GM12878 (cell line): ENCODE results near the gene CCNY. TPM values are rescaled to one million over a fixed set of nuclear protein-coding genes. Genes with fewer than 3 reads are reported as not detected.
A peak's percentile ranks its signal among the peaks of the same experiment; 100 is the strongest.

ENCODE experiments used
- ATAC-seq: fragments of 200-7000 bp; cut with Tn5 transposase; 3 replicates; pipeline ENCODE4 v1.9.1; 2020; ENCODE audit warnings: mild to moderate bottlenecking, moderate library complexity
- BruUV-seq: library from RNA; stranded (reverse); fragments of 400-500 nt; replicated peaks from 2 replicates; lab custom pipeline; 2021; lab: Mats Ljungman, UMichigan
- CTCF ChIA-PET: fragments of 300-600 bp; sonication (Branson Sonifier 250); formaldehyde crosslinking; extraction: SDS; loops from one replicate; lab custom pipeline; 2021; ENCODE audit warnings: inconsistent platforms; lab: Yijun Ruan, JAX
- POLR2A ChIA-PET: fragments of 350-600 bp; formaldehyde crosslinking; extraction: SDS; loops from one replicate; lab custom pipeline; 2021; ENCODE audit warnings: inconsistent platforms; lab: Charles Lee
- RAD21 ChIA-PET: fragments of 300-600 bp; sonication (Branson Sonifier 250); formaldehyde crosslinking; loops from one replicate; lab custom pipeline; 2023; ENCODE audit warnings: antibody characterized with exemption; ENCODE audit not compliant: unreplicated experiment; lab: Charles Lee
- SMC1A ChIA-PET: fragments of 300-600 bp; sonication (Branson Sonifier 250); formaldehyde crosslinking; loops from one replicate; lab custom pipeline; 2023; ENCODE audit not compliant: unreplicated experiment, uncharacterized antibody; lab: Charles Lee
- DNase-seq: peaks from one replicate; pipeline ENCODE4 v3.0.0-alpha.2; 2011; ENCODE audit warnings: low read depth, low spot score
- FAIRE-seq: peaks from 3 replicates; lab custom pipeline; 2011; peaks lifted over from hg19 to GRCh38; lab: Jason Lieb, UNC
- H2AFZ ChIP-seq: 2 replicates; pipeline ENCODE4 v1.6.0; 2011; ENCODE audit warnings: low read depth, low read length, control low read depth; ENCODE audit not compliant: control insufficient read depth
- H3K27ac ChIP-seq: 2 replicates; pipeline ENCODE4 v1.5.1; 2011; ENCODE audit warnings: control low read depth; ENCODE audit not compliant: control insufficient read depth, insufficient read depth
- H3K27me3 ChIP-seq, 2 experiments: replicated peaks in 1 of 2; 2 replicates each; pipeline versions ENCODE4 v1.6.0 to v1.6.1; 2011; ENCODE audit warnings: low read length in 1 of 2; ENCODE audit not compliant: control insufficient read depth in 2 of 2, insufficient read depth in 2 of 2
- H3K36me3 ChIP-seq, 2 experiments: 2 replicates each; pipeline ENCODE4 v1.5.1; 2011; ENCODE audit warnings: low read length in 1 of 2; ENCODE audit not compliant: control insufficient read depth in 2 of 2, insufficient read depth in 2 of 2
- H3K4me1 ChIP-seq: 2 replicates; pipeline ENCODE4 v1.6.1; 2011; ENCODE audit warnings: mild to moderate bottlenecking, low read length, moderate library complexity, mixed read lengths; ENCODE audit not compliant: control insufficient read depth, insufficient read depth
- H3K4me2 ChIP-seq: 2 replicates; pipeline ENCODE4 v1.6.0; 2011; ENCODE audit warnings: control low read depth; ENCODE audit not compliant: control insufficient read depth, insufficient read depth
- H3K4me3 ChIP-seq: fragments of 200-600 bp; sonication (generic); 2 replicates; pipeline ENCODE4 v1.5.1; 2016
- H3K79me2 ChIP-seq: 2 replicates; pipeline ENCODE4 v1.6.0; 2011; ENCODE audit warnings: low read length; ENCODE audit not compliant: control insufficient read depth, insufficient read depth
- H3K9ac ChIP-seq: 2 replicates; pipeline ENCODE4 v1.8.0; 2011; ENCODE audit warnings: low read length, control low read depth, mixed read lengths; ENCODE audit not compliant: control insufficient read depth, insufficient read depth
- H3K9me3 ChIP-seq: replicated peaks from 3 replicates; pipeline ENCODE4 v1.5.1; 2011; ENCODE audit warnings: mild to moderate bottlenecking, low read length; ENCODE audit not compliant: control insufficient read depth, insufficient read depth
- H4K20me1 ChIP-seq: 2 replicates; pipeline ENCODE4 v1.6.0; 2011; ENCODE audit not compliant: control insufficient read depth, insufficient read depth
- BACH1 ChIP-seq: fragments of 450-650 bp; IDR thresholded peaks from 2 replicates; pipeline ENCODE4 v1.6.1; 2017; ENCODE audit warnings: mild to moderate bottlenecking, borderline replicate concordance
- CREM ChIP-seq: IDR thresholded peaks from 2 replicates; pipeline ENCODE4 v1.6.1; 2014; ENCODE audit warnings: antibody characterized with exemption, low read depth
- MTA3 ChIP-seq: IDR thresholded peaks from 2 replicates; pipeline ENCODE4 v1.6.1; 2012; ENCODE audit warnings: low read length, inconsistent platforms, borderline replicate concordance
- MYB ChIP-seq: fragments of 150-350 bp; IDR thresholded peaks from 2 replicates; pipeline ENCODE4 v1.6.1; 2014; ENCODE audit warnings: mild to moderate bottlenecking, low read depth, low read length, borderline replicate concordance
- NBN ChIP-seq: fragments of 450-650 bp; IDR thresholded peaks from 2 replicates; pipeline ENCODE4 v1.6.1; 2016
- NFXL1 ChIP-seq: fragments of 450-650 bp; IDR thresholded peaks from 2 replicates; pipeline ENCODE4 v1.6.1; 2017; ENCODE audit warnings: antibody characterized with exemption, mild to moderate bottlenecking, borderline replicate concordance
- POLR2A ChIP-seq: IDR thresholded peaks from 2 replicates; pipeline ENCODE4 v1.6.1; 2011; ENCODE audit warnings: low read depth, mild to moderate bottlenecking, low read length
- RELB ChIP-seq: fragments of 450-650 bp; IDR thresholded peaks from 2 replicates; pipeline ENCODE4 v1.6.1; 2017; ENCODE audit warnings: low read depth, mild to moderate bottlenecking, moderate library complexity
- SMAD5 ChIP-seq: IDR thresholded peaks from 2 replicates; pipeline ENCODE4 v1.6.1; 2016; ENCODE audit warnings: antibody characterized with exemption, low read depth
- SPI1 ChIP-seq: IDR thresholded peaks from 2 replicates; pipeline ENCODE4 v1.6.1; 2011; ENCODE audit warnings: low read depth, mild to moderate bottlenecking, low read length, moderate library complexity, borderline replicate concordance; ENCODE audit not compliant: insufficient read depth
- ZNF274 ChIP-seq: IDR thresholded peaks from one replicate; pipeline ENCODE4 v1.8.0; 2011; ENCODE audit not compliant: insufficient read length, insufficient read depth
- ZNF622 ChIP-seq: fragments of 450-650 bp; IDR thresholded peaks from 2 replicates; pipeline ENCODE4 v1.6.1; 2017; ENCODE audit warnings: mild to moderate bottlenecking, inconsistent platforms
- ZNF687 ChIP-seq: fragments of 450-650 bp; IDR thresholded peaks from 2 replicates; pipeline ENCODE4 v1.6.1; 2017; ENCODE audit warnings: mild to moderate bottlenecking, moderate library complexity
- WGBS: methylation state at CpG from one replicate; pipeline ENCODE4 v1.1.6; 2016; ENCODE audit warnings: low lambda C conversion rate; ENCODE audit not compliant: insufficient replicate concordance, insufficient coverage; ENCODE audit errors: missing lambda C conversion rate; 5-methylcytosine and 5-hydroxymethylcytosine counted together
- in situ Hi-C: fragments of 300-500 bp; cut with MboI; formaldehyde crosslinking; loops from 9 replicates; pipeline ENCODE4 v1.14.3; 2018; ENCODE audit warnings: mixed read lengths
- intact Hi-C: fragments of 100-400 bp; cut with micrococcal nuclease; formaldehyde crosslinking; loops from one replicate; pipeline ENCODE4 v1.14.2; 2022; ENCODE audit not compliant: unreplicated experiment
- polyA plus RNA-seq, 11 experiments: library from polyadenylated mRNA; depleted of rRNA in 4 of 11; unstranded in 6 of 11; stranded (reverse) in 5 of 11; fragments of >200 nt; fragmentation: Nextera tagmentation in 4 of 11; fragmentation: Illumina TruSeq in 1 of 11; extraction: Ambion mirVana in 4 of 11; extraction: Trizol in 1 of 11; gene quantifications; 1 replicate in 1 of 11; 2 replicates in 10 of 11; pipeline versions ENCODE4 v1.2.1 to v1.2.3, GENCODE V29; 2011 to 2016; ENCODE audit warnings: inconsistent platforms in 2 of 11, missing spikeins in 2 of 11, low read depth in 1 of 11
- total RNA-seq, 4 experiments: library from RNA; depleted of rRNA in 3 of 4; stranded (reverse); fragments of >200 nt in 3 of 4; fragmentation: Illumina TruSeq in 1 of 4; extraction: Trizol in 1 of 4; gene quantifications; 2 replicates each; pipeline versions ENCODE4 v1.2.1 to v1.2.3, GENCODE V29; 2013 to 2021

CCNY gene
- total and polyA plus RNA-seq, 10 of the 15 experiments (the other 5 are each of a cell fraction or from before 2014, with no cell fraction given): 3.6 to 50.0 (median 26.1) TPM

GRCh38 chr10:35511647-35512046, 175.3 kb downstream of the CCNY start:
- H3K4me1 ChIP-seq: peaks cover 20% of the 10 kb centered on the region
- TF ChIP-seq CREM (no peak), SPI1 (peak; percentile 43; the same call in 1 of the 2 replicates)
- POLR2A ChIA-PET: no interaction called here
- no peak overlapping the region for H2AFZ ChIP-seq
- no peaks in the 10 kb centered on the region for H3K27me3 ChIP-seq
- BruUV-seq: no TSS peak
- no peak overlapping the region for H3K27ac ChIP-seq
- H4K20me1 ChIP-seq: no peaks in the 10 kb centered on the region
- WGBS: 77% methylated on average over 8 of the region's 8 CpGs
- H3K36me3 ChIP-seq: no peaks in the 10 kb centered on the region
- no peak overlapping the region for H3K9ac ChIP-seq
- DNase-seq (no peak), ATAC-seq (no peak), FAIRE-seq (no peak)
- SMC1A ChIA-PET: interaction anchor here (1.3 kb wide), 1 partner anchor 16 kb away, joined by 3 read pairs; no protein-coding TSS in a partner anchor
- intact Hi-C loops (no loop called here), in situ Hi-C loops (no loop called here)
- no peaks in the 10 kb centered on the region; the same call in 1 of the 2 replicates for H3K79me2 ChIP-seq
- no peak overlapping the region for H3K4me3 ChIP-seq
- H3K4me2 ChIP-seq: no peak overlapping the region
- RAD21 ChIA-PET: no interaction called here
- H3K9me3 ChIP-seq: no peaks in the 10 kb centered on the region
- CTCF ChIA-PET: interaction anchor here (1.4 to 1.8 kb wide), 2 partner anchors 10 to 44 kb away, joined by 3 to 4 read pairs; no protein-coding TSS in a partner anchor

- CTCF ChIA-PET: no interaction called here
- TF ChIP-seq NFXL1 (no peak), NBN (no peak), MYB (no peak), ZNF274 (no peak), RELB (no peak), ZNF687 (no peak), SMAD5 (no peak), BACH1 (no peak), ZNF622 (no peak), POLR2A (no peak), MTA3 (no peak)
- TF ChIP-seq, all 136 proteins: peak for 0
- ChIA-PET SMC1A (no interaction called here), POLR2A (no interaction called here), RAD21 (no interaction called here)
- Histone ChIP-seq H3K9ac (no peak overlapping the region), H3K27me3 (no peaks in the 10 kb centered on the region), H3K79me2 (no peaks in the 10 kb centered on the region), H3K36me3 (0 out of 4 replicates have a peak, but pooled peaks cover 0 to 4% of the 10 kb centered on the region in 2 experiments), H3K27ac (no peak overlapping the region), H3K4me2 (no peak overlapping the region), H3K9me3 (no peaks in the 10 kb centered on the region), H2AFZ (no peak overlapping the region), H4K20me1 (no peaks in the 10 kb centered on the region), H3K4me1 (no peaks in the 10 kb centered on the region), H3K4me3 (no peak overlapping the region)
- WGBS: 98% methylated on average over 2 of the region's 2 CpGs
- ATAC-seq (no peak), DNase-seq (no peak), FAIRE-seq (no peak)
- BruUV-seq: no TSS peak
- intact Hi-C loops (no loop called here), in situ Hi-C loops (no loop called here)
These were observed 179.9 kb downstream of the CCNY start for GRCh38 chr10:35516102-35516670.
